ENCODE measurements around the gene SFTPA2.
"Not testable (repeated sequence)": the region's sequence is repeated elsewhere in the genome, so short reads cannot be mapped to it uniquely, and the experiment has no call there.

SFTPA2 gene

GRCh38 chr10:79509934-79510508 is 50.2 kb downstream of the SFTPA2 start:
- not testable (repeated sequence) for DNase-seq

DNA sequence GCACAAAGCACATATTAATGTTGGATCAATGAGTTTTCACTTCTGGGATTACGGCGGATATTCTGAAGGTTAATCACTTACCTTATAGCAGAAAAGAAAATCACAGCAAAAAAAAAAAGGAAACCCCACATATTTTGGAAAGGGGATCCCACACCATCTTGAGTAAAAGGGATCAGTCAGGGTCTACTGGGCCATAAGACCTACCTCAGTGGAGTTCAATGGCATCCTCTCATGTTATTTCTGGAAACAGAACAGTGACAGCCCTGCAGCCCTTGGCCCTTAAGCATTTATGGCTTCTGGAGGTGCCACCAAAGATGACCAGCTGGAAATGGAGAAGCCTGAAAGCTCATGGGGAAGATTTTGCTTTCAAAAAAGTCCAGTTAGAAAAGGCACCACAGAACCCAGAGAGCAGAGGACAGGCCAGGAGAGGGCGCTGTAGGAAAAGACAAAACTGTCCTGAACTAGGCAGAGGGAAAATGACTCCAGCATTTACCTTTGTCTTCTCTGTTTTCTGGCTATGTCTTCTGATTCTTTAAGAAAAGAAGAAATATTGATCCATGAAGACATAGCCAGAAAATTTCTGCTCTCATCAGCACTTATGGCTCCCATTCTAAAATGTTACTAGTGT is 50.8 kb downstream of the SFTPA2 start:
- DNase-seq: not testable (repeated sequence)

GRCh38 chr10:79508245-79508644 is 52.0 kb downstream of the SFTPA2 start:
- DNase-seq: not testable (repeated sequence)

DNA sequence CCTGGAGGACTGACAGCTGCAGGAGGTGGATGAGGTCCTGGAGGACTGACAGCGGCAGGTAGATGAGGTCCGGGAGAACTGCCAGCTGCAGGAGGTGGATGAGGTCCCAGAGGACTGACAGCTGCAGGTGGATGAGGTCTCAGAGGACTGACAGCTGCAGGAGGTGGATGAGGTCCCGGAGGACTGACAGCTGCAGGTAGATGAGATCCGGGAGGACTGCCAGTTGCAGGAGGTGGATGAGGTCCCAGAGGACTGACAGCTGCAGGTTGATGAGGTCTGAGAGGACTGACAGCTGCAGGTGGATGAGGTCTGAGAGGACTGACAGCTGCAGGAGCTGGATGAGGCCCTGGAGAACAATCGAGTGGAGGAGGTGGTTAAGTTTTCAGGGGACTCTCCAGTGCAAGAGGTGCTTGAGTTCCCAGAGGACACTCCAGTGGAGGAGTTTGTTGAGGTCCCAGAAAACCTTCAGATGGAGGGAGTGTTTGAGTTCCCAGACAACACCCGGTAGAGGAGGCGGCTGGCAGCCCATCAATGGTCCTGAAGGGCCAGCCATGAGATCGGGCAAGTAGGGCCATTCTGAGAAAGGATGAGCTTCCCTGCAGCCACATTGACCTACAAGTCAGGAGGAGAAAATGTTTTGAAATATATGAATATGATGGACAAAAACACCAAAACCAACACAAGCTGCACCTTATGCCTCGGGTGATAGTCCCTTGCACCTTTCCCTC is 52.6 kb downstream of the SFTPA2 start:
- no peak for DNase-seq

Data from fibroblast of skin of right biceps (primary cell).